ENCODE results near the gene DYNC1LI2. TPM values are rescaled to one million over a fixed set of nuclear protein-coding genes. Genes with fewer than 3 reads are reported as not detected.

Gene DYNC1LI2
- total and polyA plus RNA-seq, 9 of the 15 experiments (the other 6 are each of a cell fraction or from before 2014, with no cell fraction given): 5.1 to 48.9 (median 38.2) TPM

- no peak for TF ChIP-seq MLLT1 (IDR thresholded peaks at IDR 0.05)
- TF ChIP-seq ZNF699 (CRISPR knock-in tag; IDR thresholded peaks at IDR 0.05; ENCODE audit: insufficient replicate concordance): no peak
- TF ChIP-seq ZNF584 (CRISPR knock-in tag; IDR thresholded peaks at IDR 0.05; ENCODE audit: low read depth): peak; percentile 88; the same call in 1 of the 2 replicates
- peak; percentile 65 for TF ChIP-seq NFIC (IDR thresholded peaks at IDR 0.05)
- no peak for TF ChIP-seq SMARCA5 (IDR thresholded peaks at IDR 0.05)
- TF ChIP-seq STAT6 (CRISPR knock-in tag; IDR thresholded peaks at IDR 0.05): no peak
- no peak for TF ChIP-seq CBFA2T2 (conservative IDR thresholded peaks at IDR 0.05)
- 0 out of 2 replicates have a peak, but pooled peaks have one; percentile 24 for TF ChIP-seq CEBPB (tag; IDR thresholded peaks at IDR 0.05)
- no peak for TF ChIP-seq NR2C2 (CRISPR knock-in tag; IDR thresholded peaks at IDR 0.05)
- 0 out of 2 replicates have a peak, but pooled peaks have one; percentile 35 for TF ChIP-seq NR2C2 (tag; IDR thresholded peaks at IDR 0.05)
These were observed 10.1 kb downstream of the DYNC1LI2 start (continued) for GRCh38 chr16:66741169-66741900.

All from K562 (cell line).